Gastroesophageal sphincter (tissue), 4 donors: ENCODE results near the gene MACROD2. TPM values are rescaled to one million over a fixed set of nuclear protein-coding genes. Genes with fewer than 3 reads are reported as not detected.

ENCODE experiments used
- ATAC-seq: fragments of 150-250 bp; one replicate; pipeline ENCODE4 v1.9.1; 2016; ENCODE audit warnings: mild to moderate bottlenecking, moderate library complexity
- H3K27ac ChIP-seq, 4 donors: fragments of 200-600 bp; sonication (generic) in 3 of 4; 1 replicate in 3 of 4; 2 replicates in 1 of 4; pipeline ENCODE4 v1.5.1; 2016 to 2019
- H3K27me3 ChIP-seq: fragments of 200-600 bp; sonication (generic); one replicate; pipeline ENCODE4 v1.5.1; 2019
- H3K36me3 ChIP-seq, 2 donors: fragments of 200-600 bp; sonication (generic); one replicate each; pipeline ENCODE4 v1.5.1; 2019; ENCODE audit warnings: control low read depth in 1 of 2
- H3K4me1 ChIP-seq, 3 donors: fragments of 200-600 bp; sonication (generic); 1 replicate in 2 of 3; 2 replicates in 1 of 3; pipeline ENCODE4 v1.5.1; 2016 to 2019; ENCODE audit warnings: control low read depth in 2 of 3
- H3K4me3 ChIP-seq, 2 donors: fragments of 200-600 bp; sonication (generic); one replicate each; pipeline ENCODE4 v1.5.1; 2019; ENCODE audit warnings: mild to moderate bottlenecking in 1 of 2, moderate library complexity in 1 of 2
- H3K9me3 ChIP-seq, 3 donors: fragments of 200-600 bp; sonication (generic); one replicate each; pipeline ENCODE4 v1.5.1; 2017 to 2019; ENCODE audit warnings: control low read depth in 2 of 3
- EP300 ChIP-seq: sonication (generic); formaldehyde crosslinking; IDR thresholded peaks from one replicate; pipeline ENCODE4 v1.6.1; 2017; ENCODE audit warnings: antibody characterized with exemption, mild to moderate bottlenecking
- POLR2A ChIP-seq, 2 donors: fragments of 450-650 bp; IDR thresholded peaks; one replicate each; pipeline ENCODE4 v1.6.1; 2017; ENCODE audit warnings: antibody characterized with exemption in 2 of 2, mild to moderate bottlenecking in 2 of 2, moderate library complexity in 1 of 2
- POLR2AphosphoS5 ChIP-seq: sonication (generic); formaldehyde crosslinking; IDR thresholded peaks from one replicate; pipeline ENCODE4 v1.6.1; 2017; ENCODE audit warnings: antibody characterized with exemption
- WGBS, 2 donors: methylation state at CpG; one replicate each; pipeline ENCODE4 v1.1.5; 2018; ENCODE audit warnings: low coverage in 1 of 2; 5-methylcytosine and 5-hydroxymethylcytosine counted together
- total RNA-seq, 4 donors: library from RNA; depleted of rRNA; stranded (reverse); fragments of >200 nt; gene quantifications; one replicate each; pipeline ENCODE4 v1.1.0, GENCODE V29; 2016
- TF ChIP-seq, protein P1 (sequence below), 4 experiments: fragments of 200-600 bp in 2 of 4; fragments of 450-650 bp in 2 of 4; sonication (generic) in 1 of 4; IDR thresholded peaks; one replicate each; pipeline ENCODE4 v1.5.1; 2017 to 2019; ENCODE audit warnings: antibody characterized with exemption in 4 of 4, mild to moderate bottlenecking in 2 of 4, moderate library complexity in 2 of 4

MACROD2 gene
- total RNA-seq, 4 donors from 2014 or later: 4.0 to 12.1 (median 7.4) TPM

DNA sequence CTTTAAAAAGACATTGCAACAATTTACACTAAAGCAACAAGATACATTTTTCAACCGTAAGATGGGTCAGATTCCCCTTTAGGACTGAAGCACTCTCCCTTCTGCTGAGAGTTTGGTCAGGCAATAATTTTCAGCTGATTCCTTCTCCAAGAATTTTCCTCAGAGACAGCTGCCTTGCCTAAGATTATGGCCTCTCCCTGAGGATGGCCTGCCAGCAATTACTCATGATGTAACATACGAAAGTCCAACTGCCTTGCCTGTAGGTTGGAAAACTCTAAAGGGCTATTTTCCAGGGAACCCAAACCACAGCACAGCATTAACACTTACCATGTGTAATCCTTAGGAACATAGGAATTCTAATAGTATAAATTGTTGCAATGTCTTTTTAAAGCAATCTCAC lies 571.2 kb downstream of the MACROD2 start:
- no peak overlapping the region for H3K4me3 ChIP-seq
- no peaks in the 10 kb centered on the region for H3K4me1 ChIP-seq
- H3K9me3 ChIP-seq: peaks cover 0 to 11% (median 0%) of the 10 kb centered on the region in 3 donors
- ATAC-seq: no peak
- H3K27me3 ChIP-seq: no peaks in the 10 kb centered on the region
- no peaks in the 10 kb centered on the region for H3K36me3 ChIP-seq
- no peak for TF ChIP-seq POLR2A (IDR thresholded peaks at IDR 0.05)
- TF ChIP-seq EP300: no peak
- TF ChIP-seq POLR2AphosphoS5: no peak
- H3K27ac ChIP-seq: no peak overlapping the region
- WGBS, 2 donors: 57 to 67% methylated on average over 2 of the region's 2 CpGs

DNA sequence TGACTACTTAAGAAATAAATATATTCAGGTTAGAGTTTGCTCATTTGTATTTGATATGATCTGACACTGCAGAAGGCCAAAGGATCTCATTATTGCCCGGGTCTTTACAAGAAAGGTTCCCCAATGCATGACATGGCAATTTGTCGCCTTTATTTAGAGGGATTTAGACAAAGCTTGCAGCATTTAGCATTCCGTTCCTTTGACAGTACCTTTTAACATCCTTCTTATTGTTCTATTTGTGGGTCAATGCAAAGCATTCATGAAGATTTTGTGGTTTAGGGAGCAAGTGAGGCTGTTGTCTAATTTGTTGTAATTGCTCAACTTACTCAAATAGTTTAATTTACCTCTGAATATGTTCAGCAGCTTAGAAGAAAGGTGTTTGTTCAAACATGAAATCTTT lies 572.9 kb downstream of the MACROD2 start:
- WGBS, 2 donors: 61 to 78% methylated on average over 3 of the region's 3 CpGs
- Histone ChIP-seq H3K4me1 (no peaks in the 10 kb centered on the region), H3K4me3 (no peak overlapping the region), H3K36me3 (no peaks in the 10 kb centered on the region), H3K27me3 (no peaks in the 10 kb centered on the region), H3K27ac (no peak overlapping the region), H3K9me3 (peaks cover 0 to 11% (median 0%) of the 10 kb centered on the region in 3 donors)
- TF ChIP-seq POLR2AphosphoS5 (no peak), EP300 (no peak), POLR2A (IDR thresholded peaks at IDR 0.05) (no peak)
- TF ChIP-seq, protein P1, sequence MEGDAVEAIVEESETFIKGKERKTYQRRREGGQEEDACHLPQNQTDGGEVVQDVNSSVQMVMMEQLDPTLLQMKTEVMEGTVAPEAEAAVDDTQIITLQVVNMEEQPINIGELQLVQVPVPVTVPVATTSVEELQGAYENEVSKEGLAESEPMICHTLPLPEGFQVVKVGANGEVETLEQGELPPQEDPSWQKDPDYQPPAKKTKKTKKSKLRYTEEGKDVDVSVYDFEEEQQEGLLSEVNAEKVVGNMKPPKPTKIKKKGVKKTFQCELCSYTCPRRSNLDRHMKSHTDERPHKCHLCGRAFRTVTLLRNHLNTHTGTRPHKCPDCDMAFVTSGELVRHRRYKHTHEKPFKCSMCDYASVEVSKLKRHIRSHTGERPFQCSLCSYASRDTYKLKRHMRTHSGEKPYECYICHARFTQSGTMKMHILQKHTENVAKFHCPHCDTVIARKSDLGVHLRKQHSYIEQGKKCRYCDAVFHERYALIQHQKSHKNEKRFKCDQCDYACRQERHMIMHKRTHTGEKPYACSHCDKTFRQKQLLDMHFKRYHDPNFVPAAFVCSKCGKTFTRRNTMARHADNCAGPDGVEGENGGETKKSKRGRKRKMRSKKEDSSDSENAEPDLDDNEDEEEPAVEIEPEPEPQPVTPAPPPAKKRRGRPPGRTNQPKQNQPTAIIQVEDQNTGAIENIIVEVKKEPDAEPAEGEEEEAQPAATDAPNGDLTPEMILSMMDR (IDR thresholded peaks at IDR 0.05): no peak
- no peak for ATAC-seq

DNA sequence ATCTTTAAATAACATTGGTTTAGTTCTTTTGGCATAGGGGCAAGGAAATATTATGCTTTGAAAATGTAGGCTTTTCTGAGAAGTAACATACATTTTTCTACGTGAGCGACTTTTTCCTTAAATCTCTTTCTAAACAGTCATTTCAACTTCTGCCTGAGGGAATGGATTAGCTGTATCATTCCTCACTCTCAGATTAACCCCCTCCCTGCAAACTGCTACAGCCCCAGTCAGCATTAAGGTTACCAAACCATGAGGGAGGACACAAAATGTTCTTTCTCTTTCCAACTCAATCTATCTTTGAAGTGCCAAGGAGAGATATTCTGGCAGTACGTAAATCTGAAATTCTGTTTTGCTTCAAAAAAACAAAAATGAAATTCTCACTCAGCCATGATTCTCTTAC lies 573.4 kb downstream of the MACROD2 start:
- Histone ChIP-seq H3K4me3 (no peak overlapping the region), H3K9me3 (peaks cover 0 to 11% (median 0%) of the 10 kb centered on the region in 3 donors), H3K27me3 (no peaks in the 10 kb centered on the region), H3K27ac (no peak overlapping the region), H3K4me1 (no peaks in the 10 kb centered on the region), H3K36me3 (no peaks in the 10 kb centered on the region)
- WGBS, 2 donors: 60 to 69% methylated on average over 3 of the region's 3 CpGs
- no peak for ATAC-seq
- TF ChIP-seq, protein P1 (IDR thresholded peaks at IDR 0.05): no peak
- TF ChIP-seq EP300 (no peak), POLR2AphosphoS5 (no peak), POLR2A (IDR thresholded peaks at IDR 0.05) (no peak)

DNA sequence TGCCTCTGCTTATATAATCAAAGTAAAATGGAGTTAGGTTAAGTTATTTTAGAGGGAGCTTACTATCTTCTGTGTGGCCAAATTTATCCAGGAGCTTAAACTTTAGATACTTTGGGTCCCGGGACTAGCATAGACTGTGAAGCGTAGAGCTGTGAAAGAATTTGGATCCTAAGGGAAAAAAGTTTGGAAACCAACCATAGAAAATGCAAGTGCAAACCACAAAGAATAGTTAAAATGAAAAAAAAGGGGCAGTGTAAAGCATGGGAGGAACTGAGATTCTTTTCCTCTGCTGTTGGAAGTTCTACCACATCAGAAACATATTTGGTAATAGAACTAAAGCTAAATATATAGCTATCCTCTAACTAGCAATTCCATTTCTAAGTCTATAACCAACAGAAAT lies 574.3 kb downstream of the MACROD2 start:
- no peaks in the 10 kb centered on the region for H3K4me1 ChIP-seq
- H3K9me3 ChIP-seq: peaks cover 0 to 11% (median 0%) of the 10 kb centered on the region in 3 donors
- ATAC-seq: no peak
- H3K27me3 ChIP-seq: no peaks in the 10 kb centered on the region
- TF ChIP-seq POLR2AphosphoS5 (no peak), EP300 (no peak)
- no peak overlapping the region for H3K27ac ChIP-seq
- H3K4me3 ChIP-seq: no peak overlapping the region
- no peaks in the 10 kb centered on the region for H3K36me3 ChIP-seq
- 50 to 100% methylated on average over 1 to 2 of the region's 2 CpGs for WGBS, 2 donors

DNA sequence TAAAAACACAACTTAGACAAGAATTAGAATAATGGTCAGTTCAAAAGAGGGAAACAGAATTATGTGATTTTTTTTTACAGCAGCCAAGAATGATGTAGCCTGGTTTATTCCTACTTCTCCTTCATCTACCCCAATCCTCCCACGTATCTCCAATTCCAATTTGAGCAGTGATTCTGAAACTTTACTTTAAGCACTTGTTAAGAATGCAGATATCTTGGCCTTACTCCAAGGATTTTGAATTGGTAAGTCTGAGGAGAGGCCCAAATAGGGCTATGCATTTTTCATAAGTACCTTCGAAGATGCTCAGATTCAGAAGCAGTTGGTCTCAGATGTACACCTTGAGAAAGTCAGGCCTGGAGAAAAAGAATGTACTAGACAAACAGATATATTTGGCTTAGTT lies 575.5 kb downstream of the MACROD2 start:
- ATAC-seq: no peak
- H3K36me3 ChIP-seq: no peaks in the 10 kb centered on the region

DNA sequence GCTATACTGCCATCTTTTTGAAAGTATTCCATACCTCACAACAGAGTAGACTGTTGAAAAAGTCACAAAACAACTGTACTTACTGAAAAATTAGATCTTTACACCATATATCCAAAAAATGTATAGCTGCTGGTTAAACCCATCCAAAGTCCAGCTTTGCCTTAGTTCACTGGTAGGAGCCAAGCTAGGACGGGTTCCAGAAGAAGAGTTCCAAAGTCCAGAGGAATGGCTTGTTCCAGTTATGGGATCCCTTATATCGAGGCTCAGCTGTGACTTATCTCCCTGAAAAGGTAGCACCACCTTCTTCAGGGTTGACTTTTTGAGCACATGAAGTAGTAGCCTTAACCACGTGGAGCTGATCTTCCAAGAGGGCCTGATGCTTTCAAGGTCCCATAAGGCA lies 578.4 kb downstream of the MACROD2 start:
- Histone ChIP-seq H3K4me3 (no peak overlapping the region), H3K27me3 (no peaks in the 10 kb centered on the region), H3K9me3 (no peaks in the 10 kb centered on the region), H3K36me3 (no peaks in the 10 kb centered on the region), H3K27ac (no peak overlapping the region), H3K4me1 (no peaks in the 10 kb centered on the region)
- 100% methylated on average over 2 of the region's 3 CpGs; no CpG with 5 or more reads in 1 of the 2 donors for WGBS, 2 donors
- ATAC-seq: no peak
- TF ChIP-seq POLR2AphosphoS5 (no peak), POLR2A (IDR thresholded peaks at IDR 0.05) (no peak), EP300 (no peak)
- TF ChIP-seq, protein P1 (IDR thresholded peaks at IDR 0.05): no peak

More for the DNA sequence above, 575.5 kb downstream of the MACROD2 start:
- WGBS, 2 donors: 46 to 52% methylated on average over 2 of the region's 2 CpGs
- Histone ChIP-seq H3K27me3 (no peaks in the 10 kb centered on the region), H3K4me1 (no peaks in the 10 kb centered on the region), H3K27ac (no peak overlapping the region), H3K9me3 (peaks cover 0 to 8% (median 0%) of the 10 kb centered on the region in 3 donors), H3K4me3 (no peak overlapping the region)
- TF ChIP-seq POLR2A (IDR thresholded peaks at IDR 0.05): no peak
